OCI-LY7 (cell line): Measurements from ENCODE around the gene FOXD2. TPM values are rescaled to one million over a fixed set of nuclear protein-coding genes. Genes with fewer than 3 reads are reported as not detected.

Experiments used
- BruUV-seq: library from RNA; stranded (reverse); fragments of 400-500 nt; replicated peaks from 2 replicates; lab custom pipeline; 2021; lab: Mats Ljungman, UMichigan
- CTCF ChIA-PET: fragments of 300-600 bp; sonication (Branson Sonifier 250); formaldehyde crosslinking; loops from one replicate; lab custom pipeline; 2022; ENCODE audit warnings: antibody characterized with exemption; ENCODE audit not compliant: unreplicated experiment; lab: Charles Lee
- POLR2A ChIA-PET: fragments of 300-600 bp; sonication (Branson Sonifier 250); formaldehyde crosslinking; loops from one replicate; lab custom pipeline; 2022; ENCODE audit warnings: antibody characterized with exemption; lab: Charles Lee
- DNase-seq: peaks from one replicate; pipeline ENCODE4 v3.0.0-alpha.2; 2015; ENCODE audit warnings: low spot score
- H2AFZ ChIP-seq: fragments of 200-600 bp; sonication (generic), shearing (Covaris generic); 2 replicates; pipeline ENCODE4 v1.6.1; 2014; ENCODE audit warnings: mild to moderate bottlenecking, antibody characterized with exemption, low read length, moderate library complexity
- H3K27ac ChIP-seq: fragments of 200-600 bp; sonication (generic); 2 replicates; pipeline ENCODE4 v1.5.1; 2014; ENCODE audit warnings: mixed run types, low read depth, mild to moderate bottlenecking, moderate library complexity, low read length, inconsistent platforms; ENCODE audit not compliant: poor library complexity, severe bottlenecking
- H3K36me3 ChIP-seq: fragments of 200-600 bp; sonication (generic); 2 replicates; pipeline ENCODE4 v1.6.1; 2014; ENCODE audit warnings: mild to moderate bottlenecking, antibody characterized with exemption, low read length, moderate library complexity, mixed read lengths; ENCODE audit not compliant: insufficient read depth
- H3K4me1 ChIP-seq: fragments of 200-600 bp; sonication (generic); 2 replicates; pipeline ENCODE4 v1.5.1; 2014; ENCODE audit warnings: mild to moderate bottlenecking, low read length; ENCODE audit not compliant: insufficient read depth, poor library complexity, severe bottlenecking
- H3K4me2 ChIP-seq: fragments of 200-600 bp; sonication (generic); 2 replicates; pipeline ENCODE4 v1.6.1; 2014; ENCODE audit warnings: mild to moderate bottlenecking, low read length
- H3K4me3 ChIP-seq: fragments of 200-600 bp; sonication (generic); 2 replicates; pipeline ENCODE4 v1.5.1; 2014; ENCODE audit warnings: mild to moderate bottlenecking, low read depth, low read length; ENCODE audit not compliant: poor library complexity, severe bottlenecking
- H3K79me2 ChIP-seq: fragments of 200-600 bp; sonication (generic); 2 replicates; pipeline ENCODE4 v1.6.1; 2016; ENCODE audit warnings: low read depth, mild to moderate bottlenecking, low read length, moderate library complexity, mixed read lengths; ENCODE audit not compliant: insufficient read depth
- H3K9me2 ChIP-seq: fragments of 200-600 bp; sonication (generic); 2 replicates; pipeline ENCODE4 v1.6.1; 2016; ENCODE audit warnings: mild to moderate bottlenecking, low read length, mixed read lengths; ENCODE audit not compliant: insufficient read depth
- H3K9me3 ChIP-seq: fragments of 200-600 bp; sonication (generic); 2 replicates; pipeline ENCODE4 v1.6.1; 2014; ENCODE audit warnings: mild to moderate bottlenecking, mixed run types, low read length, mixed read lengths
- H4K20me1 ChIP-seq: fragments of 200-600 bp; sonication (generic); 2 replicates; pipeline ENCODE4 v1.6.1; 2014; ENCODE audit warnings: mild to moderate bottlenecking, antibody characterized with exemption, low read length, moderate library complexity, mixed read lengths; ENCODE audit not compliant: insufficient read depth
- CTCF ChIP-seq: fragments of 200-600 bp; sonication (generic); conservative IDR thresholded peaks from 2 replicates; pipeline ENCODE4 v1.5.1; 2014; ENCODE audit warnings: mild to moderate bottlenecking, antibody characterized with exemption, low read length, moderate library complexity, mixed read lengths
- EZH2phosphoT487 ChIP-seq: fragments of 200-600 bp; sonication (generic); IDR thresholded peaks from 2 replicates; pipeline ENCODE4 v1.6.1; 2018; ENCODE audit warnings: low read depth, borderline replicate concordance, mild to moderate bottlenecking, mixed run types, antibody characterized with exemption, low read length, moderate library complexity, mixed read lengths
- intact Hi-C: fragments of 100-400 bp; cut with micrococcal nuclease; formaldehyde crosslinking; loops from one replicate; pipeline ENCODE4 v1.10.0; 2022; ENCODE audit not compliant: unreplicated experiment
- total RNA-seq, 2 experiments: library from RNA; depleted of rRNA in 1 of 2; stranded (reverse); fragments of >200 nt in 1 of 2; shearing (Covaris generic) in 1 of 2; gene quantifications; 2 replicates each; pipeline ENCODE4 v1.2.3, GENCODE V29; 2014 to 2022

The FOXD2 gene
- total RNA-seq, 2 experiments from 2014 or later = 0.49 to 0.76 TPM

GRCh38 chr1:47417170-47418044 lies 20.4 kb upstream of the FOXD2 start:
- DNase-seq = no peak
- H4K20me1 ChIP-seq = no peaks in the 10 kb centered on the region
- CTCF ChIA-PET = no interaction called here
- no peaks in the 10 kb centered on the region for H3K79me2 ChIP-seq
- POLR2A ChIA-PET = interaction anchor here (1.7 kb wide), 1 partner anchor 17 kb away, joined by 3 read pairs; no protein-coding TSS in a partner anchor
- H3K9me3 ChIP-seq = no peaks in the 10 kb centered on the region
- no peak overlapping the region for H2AFZ ChIP-seq
- no peak overlapping the region for H3K4me3 ChIP-seq
- H3K4me2 ChIP-seq = no peak overlapping the region
- no peaks in the 10 kb centered on the region for H3K4me1 ChIP-seq
- TF ChIP-seq EZH2phosphoT487 (no peak), CTCF (no peak)
- H3K27ac ChIP-seq = no peak overlapping the region
- H3K36me3 ChIP-seq = no peaks in the 10 kb centered on the region
- BruUV-seq = no TSS peak
- H3K9me2 ChIP-seq = no peaks in the 10 kb centered on the region
- intact Hi-C loops = no loop called here

DNA sequence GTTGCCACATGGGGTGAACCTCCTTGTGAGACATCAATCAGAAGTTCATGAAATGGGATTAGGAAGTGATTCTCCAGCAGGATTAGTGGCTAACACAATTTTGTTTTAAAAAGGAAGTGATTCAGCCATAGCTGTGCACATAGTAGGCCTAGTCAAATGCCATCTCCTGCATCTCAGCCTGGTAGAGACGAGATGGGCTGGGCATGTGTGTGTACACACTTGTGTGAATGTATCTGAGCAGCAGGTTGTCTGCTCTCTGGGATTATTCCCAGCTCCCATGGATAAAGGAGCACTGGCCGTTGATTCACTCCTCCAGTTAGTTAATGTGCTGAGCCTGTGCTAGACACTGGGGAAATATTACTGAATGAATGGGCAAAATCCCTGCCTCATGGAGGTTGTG lies 19.7 kb upstream of the FOXD2 start:
- BruUV-seq = no TSS peak
- intact Hi-C loops = no loop called here
- Histone ChIP-seq H3K4me1 (no peaks in the 10 kb centered on the region), H3K27ac (no peak overlapping the region), H3K79me2 (no peaks in the 10 kb centered on the region), H3K9me2 (no peaks in the 10 kb centered on the region), H3K4me3 (no peak overlapping the region), H4K20me1 (no peaks in the 10 kb centered on the region), H3K36me3 (no peaks in the 10 kb centered on the region), H3K9me3 (no peaks in the 10 kb centered on the region), H3K4me2 (no peak overlapping the region), H2AFZ (no peak overlapping the region)
- POLR2A ChIA-PET = interaction anchor here (1.7 kb wide), 1 partner anchor 18 kb away, joined by 3 read pairs; no protein-coding TSS in a partner anchor
- CTCF ChIA-PET = no interaction called here
- no peak for TF ChIP-seq CTCF
- TF ChIP-seq EZH2phosphoT487 = no peak
- no peak for DNase-seq
